ENCODE data around the gene CXCL13.

CXCL13 gene

DNA sequence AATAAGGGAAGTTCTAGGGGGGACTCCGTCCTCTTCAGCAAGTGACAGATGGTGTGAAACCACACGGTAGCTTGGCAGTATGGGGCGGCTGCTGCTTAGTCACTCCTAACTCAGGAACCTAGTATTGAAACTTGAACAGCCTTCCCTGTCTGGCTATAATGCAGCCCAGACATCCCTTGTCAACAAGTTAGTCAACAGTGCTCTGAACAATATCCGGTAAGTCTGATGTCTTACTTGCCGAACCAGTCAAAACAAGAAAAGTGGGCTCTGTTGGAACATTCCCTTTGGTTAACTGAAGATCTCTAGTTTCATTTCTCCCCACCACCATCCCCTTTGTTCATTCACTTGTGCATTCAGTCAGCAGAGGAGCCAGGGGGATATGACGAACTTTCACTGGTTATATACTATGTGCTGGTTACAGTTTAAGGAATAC is 18.7 kb upstream of the CXCL13 start:
- DNase-seq, result no peak

DNA sequence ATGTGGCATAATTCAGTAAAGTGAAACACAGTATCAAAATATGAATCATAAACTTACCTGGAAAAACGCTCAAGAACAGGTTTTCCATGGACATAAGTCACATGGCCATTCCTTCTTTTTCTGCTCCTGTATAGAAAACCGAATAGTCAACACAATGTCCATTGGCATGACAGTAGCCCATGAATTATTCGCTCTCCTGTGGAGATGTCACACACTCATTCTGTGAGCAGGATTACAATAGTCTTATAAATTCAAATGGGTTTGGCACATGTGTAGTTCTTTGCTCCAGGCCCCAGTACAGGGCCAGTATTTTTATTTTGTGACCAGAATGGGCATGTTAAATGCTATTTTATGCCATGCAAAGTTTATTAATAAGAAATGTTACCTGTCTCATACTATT is 15.1 kb upstream of the CXCL13 start:
- Histone ChIP-seq H3K36me3 (replicated peaks) (no peaks in the 10 kb centered on the region), H3K27me3 (replicated peaks) (no peaks in the 10 kb centered on the region), H3K4me3 (ENCODE audit: low read depth, low read length) (no peak overlapping the region), H3K27ac (no peak overlapping the region)
- DNase-seq, result no peak
- TF ChIP-seq, protein P1, sequence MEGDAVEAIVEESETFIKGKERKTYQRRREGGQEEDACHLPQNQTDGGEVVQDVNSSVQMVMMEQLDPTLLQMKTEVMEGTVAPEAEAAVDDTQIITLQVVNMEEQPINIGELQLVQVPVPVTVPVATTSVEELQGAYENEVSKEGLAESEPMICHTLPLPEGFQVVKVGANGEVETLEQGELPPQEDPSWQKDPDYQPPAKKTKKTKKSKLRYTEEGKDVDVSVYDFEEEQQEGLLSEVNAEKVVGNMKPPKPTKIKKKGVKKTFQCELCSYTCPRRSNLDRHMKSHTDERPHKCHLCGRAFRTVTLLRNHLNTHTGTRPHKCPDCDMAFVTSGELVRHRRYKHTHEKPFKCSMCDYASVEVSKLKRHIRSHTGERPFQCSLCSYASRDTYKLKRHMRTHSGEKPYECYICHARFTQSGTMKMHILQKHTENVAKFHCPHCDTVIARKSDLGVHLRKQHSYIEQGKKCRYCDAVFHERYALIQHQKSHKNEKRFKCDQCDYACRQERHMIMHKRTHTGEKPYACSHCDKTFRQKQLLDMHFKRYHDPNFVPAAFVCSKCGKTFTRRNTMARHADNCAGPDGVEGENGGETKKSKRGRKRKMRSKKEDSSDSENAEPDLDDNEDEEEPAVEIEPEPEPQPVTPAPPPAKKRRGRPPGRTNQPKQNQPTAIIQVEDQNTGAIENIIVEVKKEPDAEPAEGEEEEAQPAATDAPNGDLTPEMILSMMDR (IDR thresholded peaks at IDR 0.05; ENCODE audit: low read depth, low read length, missing control alignments), result no peak
- in situ Hi-C loops (cut with HindIII; ENCODE audit: low pct_ligation_motif_present, low sequenced_read_pairs), result no loop called here

More for the DNA sequence above, 18.7 kb upstream of the CXCL13 start:
- Histone ChIP-seq H3K27me3 (replicated peaks) (no peaks in the 10 kb centered on the region), H3K27ac (no peak overlapping the region), H3K36me3 (replicated peaks) (no peaks in the 10 kb centered on the region), H3K4me3 (ENCODE audit: low read depth, low read length) (no peak overlapping the region)
- in situ Hi-C loops (cut with HindIII; ENCODE audit: low pct_ligation_motif_present, low sequenced_read_pairs), result no loop called here
- TF ChIP-seq, protein P1 (IDR thresholded peaks at IDR 0.05; ENCODE audit: low read depth, low read length, missing control alignments), result no peak

DNA sequence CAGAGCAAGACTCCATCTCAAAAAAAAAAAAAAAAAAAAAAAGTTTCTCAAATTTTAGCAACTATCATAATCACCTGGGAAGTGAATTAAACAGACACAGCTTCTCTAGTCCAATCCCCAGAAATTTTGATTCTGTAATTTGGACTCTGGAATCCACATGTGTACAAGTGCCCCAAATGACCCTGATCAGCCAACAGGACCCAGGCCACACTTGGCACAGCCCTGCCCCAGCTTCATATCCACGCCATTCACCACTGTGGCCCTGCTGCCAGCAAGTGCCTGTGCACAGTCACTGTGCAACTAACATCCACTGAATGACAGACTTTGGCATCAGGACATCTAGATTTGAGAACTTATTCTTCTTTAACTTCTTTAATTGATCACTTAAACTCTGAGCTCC is 14.1 kb upstream of the CXCL13 start:
- in situ Hi-C loops (cut with HindIII; ENCODE audit: low pct_ligation_motif_present, low sequenced_read_pairs), result no loop called here
- Histone ChIP-seq H3K27ac (no peak overlapping the region), H3K4me3 (ENCODE audit: low read depth, low read length) (no peak overlapping the region), H3K36me3 (replicated peaks) (no peaks in the 10 kb centered on the region), H3K27me3 (replicated peaks) (no peaks in the 10 kb centered on the region)
- TF ChIP-seq, protein P1 (IDR thresholded peaks at IDR 0.05; ENCODE audit: low read depth, low read length, missing control alignments), result no peak
- no peak for DNase-seq

DNA sequence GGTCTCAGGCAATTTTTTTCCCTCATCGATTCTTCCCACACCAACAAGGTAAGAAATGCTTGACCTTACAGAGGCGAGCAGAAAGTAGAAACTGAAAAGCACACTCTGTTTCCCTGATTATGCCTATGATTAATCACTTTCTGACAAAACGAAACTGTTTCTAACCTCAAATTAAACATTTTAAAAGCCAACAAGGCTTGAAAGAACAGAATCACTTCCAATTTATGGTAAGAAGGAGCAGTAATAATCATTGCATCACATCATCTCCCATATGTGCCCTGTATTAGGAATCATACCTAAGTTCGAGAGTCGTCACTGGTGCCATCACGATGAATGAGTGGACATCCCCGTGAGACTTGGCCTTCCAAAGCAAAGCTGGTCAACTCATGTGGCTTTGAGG is 12.5 kb upstream of the CXCL13 start:
- Histone ChIP-seq H3K27me3 (replicated peaks) (no peaks in the 10 kb centered on the region), H3K4me3 (ENCODE audit: low read depth, low read length) (no peak overlapping the region), H3K27ac (no peak overlapping the region), H3K36me3 (replicated peaks) (no peaks in the 10 kb centered on the region)
- in situ Hi-C loops (cut with HindIII; ENCODE audit: low pct_ligation_motif_present, low sequenced_read_pairs), result no loop called here
- TF ChIP-seq, protein P1 (IDR thresholded peaks at IDR 0.05; ENCODE audit: low read depth, low read length, missing control alignments), result no peak
- no peak for DNase-seq

DNA sequence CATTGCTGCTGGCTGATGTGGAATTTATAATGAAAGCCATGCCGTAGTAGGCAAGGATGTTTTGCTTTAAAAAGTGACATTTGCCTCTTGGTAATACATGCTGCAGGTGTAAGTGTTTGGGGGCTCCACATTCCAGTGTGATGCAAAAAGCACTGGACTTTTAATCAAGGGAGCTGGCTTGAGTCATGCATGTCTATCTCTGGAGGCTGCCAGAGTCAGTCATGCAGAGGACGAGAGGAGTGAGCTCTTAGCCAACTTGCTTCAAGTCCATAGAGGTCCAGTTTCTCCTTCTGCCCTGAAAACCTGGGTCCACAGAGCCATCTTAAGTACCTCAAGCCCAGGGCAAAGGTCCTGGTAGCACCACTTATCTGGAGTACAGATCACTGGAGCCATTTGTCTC is 11.6 kb upstream of the CXCL13 start:
- in situ Hi-C loops (cut with HindIII; ENCODE audit: low pct_ligation_motif_present, low sequenced_read_pairs), result no loop called here
- Histone ChIP-seq H3K4me3 (ENCODE audit: low read depth, low read length) (no peak overlapping the region), H3K27me3 (replicated peaks) (no peaks in the 10 kb centered on the region), H3K27ac (no peak overlapping the region), H3K36me3 (replicated peaks) (no peaks in the 10 kb centered on the region)
- TF ChIP-seq, protein P1 (IDR thresholded peaks at IDR 0.05; ENCODE audit: low read depth, low read length, missing control alignments), result no peak
- DNase-seq, result no peak

DNA sequence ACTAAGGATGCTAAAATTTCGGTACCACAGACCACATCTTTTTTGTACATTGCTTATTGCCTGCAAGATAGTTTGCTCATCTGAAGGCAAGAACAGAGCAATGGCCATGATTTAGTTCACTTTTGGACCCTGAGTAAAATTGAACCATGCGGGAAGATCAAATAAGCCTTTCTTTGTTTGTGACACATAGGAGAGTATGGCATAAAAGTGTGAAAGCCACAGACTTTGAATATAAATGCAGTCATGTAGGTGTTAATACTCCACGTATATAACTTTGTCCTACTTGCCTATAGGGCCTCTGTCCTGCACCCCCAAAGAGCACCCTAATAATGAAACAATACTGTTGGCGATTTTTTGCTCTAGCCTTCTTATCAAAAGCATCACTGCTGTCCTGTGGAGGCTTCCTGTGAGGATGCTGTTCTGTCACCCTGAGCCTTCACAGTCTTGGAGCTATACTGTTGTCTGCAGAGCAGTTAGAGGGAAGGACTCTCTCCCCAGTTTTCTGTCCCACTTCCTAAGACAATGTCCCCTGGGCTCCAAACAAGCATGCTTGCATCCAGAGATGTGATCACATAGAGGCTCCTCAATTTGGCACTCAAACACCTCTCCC is 10.2 kb upstream of the CXCL13 start:
- Histone ChIP-seq H3K27ac (no peak overlapping the region), H3K27me3 (replicated peaks) (no peaks in the 10 kb centered on the region), H3K36me3 (replicated peaks) (no peaks in the 10 kb centered on the region), H3K4me3 (ENCODE audit: low read depth, low read length) (no peak overlapping the region)
- in situ Hi-C loops (cut with HindIII; ENCODE audit: low pct_ligation_motif_present, low sequenced_read_pairs), result no loop called here
- TF ChIP-seq, protein P1 (IDR thresholded peaks at IDR 0.05; ENCODE audit: low read depth, low read length, missing control alignments), result no peak
- DNase-seq, result no peak

Data from brain microvascular endothelial cell (primary cell).